ENCODE data around the gene POLR1H.

POLR1H gene

DNA sequence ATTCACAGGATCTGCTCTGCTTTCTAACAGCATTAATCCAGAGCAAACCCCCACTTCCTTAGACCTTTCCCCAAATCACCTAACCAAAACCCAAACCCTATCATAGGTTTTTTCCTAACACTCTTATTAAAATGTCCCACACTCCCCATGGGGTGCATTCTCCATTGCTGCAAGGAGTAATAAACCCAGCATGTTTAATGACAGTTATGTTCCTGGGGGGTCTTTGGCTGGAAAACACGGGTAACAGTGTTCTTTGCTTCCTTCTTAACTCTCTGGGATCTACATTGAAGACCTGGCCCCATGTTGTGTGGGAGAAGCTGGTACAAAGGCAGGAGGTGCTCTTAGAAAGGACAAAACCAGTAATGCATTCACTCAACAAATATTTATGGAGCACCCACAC lies 35.8 kb downstream of the POLR1H start:
- DNase-seq (ENCODE audit: low read depth) = no peak

DNA sequence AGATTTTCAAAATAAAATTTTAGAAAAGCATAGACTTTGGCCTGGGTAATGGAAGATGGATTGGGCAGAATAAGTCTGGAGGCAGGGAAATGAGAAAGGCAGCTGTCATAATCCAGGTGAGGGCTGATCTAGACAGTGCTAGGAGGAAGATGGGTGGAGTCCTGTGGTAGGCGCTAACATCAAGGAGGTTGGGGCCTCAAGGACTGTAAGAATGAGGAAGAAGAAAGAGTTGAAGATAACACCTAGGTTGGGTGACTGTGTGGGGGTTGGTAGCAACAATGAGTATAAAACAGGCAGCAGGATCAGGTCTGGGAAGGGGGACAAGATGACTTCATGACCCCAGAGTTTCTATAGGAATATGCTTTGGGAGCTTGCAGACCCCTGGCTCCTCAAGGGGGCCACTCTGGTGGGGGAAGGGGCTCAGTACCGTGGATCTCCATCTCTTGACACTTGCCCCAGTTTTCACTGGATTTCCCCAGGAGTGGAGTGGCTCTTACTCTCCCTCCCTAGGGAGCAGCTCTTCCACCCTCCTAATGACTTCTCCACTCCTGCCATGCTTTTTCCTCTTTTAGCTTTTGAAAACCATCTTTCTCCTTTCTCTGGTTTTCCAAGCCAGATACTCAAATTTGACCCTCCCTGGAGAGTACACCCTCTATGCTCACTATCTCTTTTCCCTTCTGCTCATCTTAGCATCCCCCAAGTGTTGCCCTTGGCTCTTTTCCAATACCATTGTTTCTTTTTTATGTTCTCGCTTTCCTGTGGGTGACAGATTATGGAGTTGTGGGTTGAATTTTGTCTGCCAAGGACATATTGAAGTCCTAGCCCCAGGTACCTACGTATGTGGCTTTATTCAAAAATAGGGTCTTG lies 37.1 kb downstream of the POLR1H start:
- DNase-seq (ENCODE audit: low read depth) = no peak

DNA sequence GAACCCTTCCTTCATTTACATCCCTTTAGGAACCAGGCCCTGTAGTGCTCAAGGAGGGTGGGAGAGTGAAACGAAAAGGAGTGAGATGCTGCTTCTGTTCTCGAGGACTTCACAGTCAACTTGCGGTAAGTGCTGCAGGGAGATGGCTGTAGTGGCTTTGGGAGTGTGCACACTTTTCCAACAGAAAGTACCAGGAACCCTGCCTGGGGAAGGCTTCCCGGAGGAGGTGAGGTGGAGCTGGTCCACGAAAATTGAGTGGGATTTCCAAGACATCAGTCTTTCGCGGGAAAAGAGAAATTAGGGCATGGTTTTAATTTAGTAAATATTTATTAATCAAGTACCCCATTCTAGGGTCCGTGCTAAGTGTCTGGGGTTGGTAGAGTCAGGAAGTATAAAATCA lies 39.1 kb downstream of the POLR1H start:
- no peak for DNase-seq (ENCODE audit: low read depth)

- no peak for DNase-seq (ENCODE audit: low read depth)
Observed at GRCh38 chr6:30100585-30101443, 39.7 kb downstream of the POLR1H start.

GRCh38 chr6:30101444-30102413 lies 40.7 kb downstream of the POLR1H start:
- peak; percentile 63 for DNase-seq (ENCODE audit: low read depth)

DNA sequence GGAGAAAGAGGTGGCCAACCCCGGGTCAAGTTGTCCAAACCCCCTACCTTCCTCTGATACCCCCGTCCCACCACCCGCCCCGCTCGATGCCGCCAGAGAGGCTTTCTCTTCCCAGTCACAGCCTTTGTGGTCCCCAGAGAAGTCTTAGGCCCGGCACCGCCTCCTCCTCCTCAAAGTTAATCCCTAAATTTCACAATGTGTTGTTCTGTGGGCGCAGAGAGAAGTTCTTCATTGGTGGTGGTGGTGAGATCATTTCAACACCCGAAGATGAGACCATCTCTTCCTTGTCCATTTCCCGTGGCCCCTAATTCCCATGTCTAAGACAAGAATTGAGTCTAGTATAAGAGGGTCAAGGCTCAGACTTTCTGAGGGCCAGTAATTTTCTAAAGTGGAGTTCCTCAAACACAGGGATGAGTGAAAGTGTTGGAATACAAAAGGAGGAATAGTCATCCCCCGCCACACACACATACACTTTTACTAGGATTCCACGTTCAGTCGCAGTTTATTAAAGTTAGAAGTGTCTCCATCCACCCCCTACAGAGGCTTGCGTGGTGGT lies 41.4 kb downstream of the POLR1H start:
- DNase-seq (ENCODE audit: low read depth) = no peak

- DNase-seq (ENCODE audit: low read depth) = peak; percentile 71
Observed at GRCh38 chr6:30102970-30103871, 42.2 kb downstream of the POLR1H start.

GRCh38 chr6:30103872-30104179 lies 42.8 kb downstream of the POLR1H start:
- DNase-seq (ENCODE audit: low read depth) = no peak

DNA sequence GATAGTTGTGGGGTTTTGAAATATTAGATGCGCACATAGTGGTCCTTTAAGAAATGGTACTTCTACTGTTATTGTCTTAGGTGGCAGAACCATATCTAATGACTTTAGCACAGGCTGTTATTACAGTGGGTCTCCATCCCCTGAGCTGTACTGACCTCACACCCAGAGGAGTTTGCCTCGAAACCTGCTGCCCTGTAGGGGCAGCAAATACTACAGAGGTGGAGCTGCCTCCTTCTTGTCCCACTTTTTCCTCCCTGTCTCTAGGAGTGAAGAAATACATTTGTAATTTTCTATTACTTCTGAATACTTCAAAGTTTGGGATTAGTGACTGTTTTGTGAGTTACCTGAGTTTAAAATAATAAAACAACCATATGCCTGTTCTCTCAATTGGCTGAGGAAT lies 43.6 kb downstream of the POLR1H start:
- no peak for DNase-seq (ENCODE audit: low read depth)

- no peak for DNase-seq (ENCODE audit: low read depth)
Observed at GRCh38 chr6:30111266-30111856, 50.3 kb downstream of the POLR1H start.

GRCh38 chr6:30112402-30112994 lies 51.4 kb downstream of the POLR1H start:
- no peak for DNase-seq (ENCODE audit: low read depth)

DNA sequence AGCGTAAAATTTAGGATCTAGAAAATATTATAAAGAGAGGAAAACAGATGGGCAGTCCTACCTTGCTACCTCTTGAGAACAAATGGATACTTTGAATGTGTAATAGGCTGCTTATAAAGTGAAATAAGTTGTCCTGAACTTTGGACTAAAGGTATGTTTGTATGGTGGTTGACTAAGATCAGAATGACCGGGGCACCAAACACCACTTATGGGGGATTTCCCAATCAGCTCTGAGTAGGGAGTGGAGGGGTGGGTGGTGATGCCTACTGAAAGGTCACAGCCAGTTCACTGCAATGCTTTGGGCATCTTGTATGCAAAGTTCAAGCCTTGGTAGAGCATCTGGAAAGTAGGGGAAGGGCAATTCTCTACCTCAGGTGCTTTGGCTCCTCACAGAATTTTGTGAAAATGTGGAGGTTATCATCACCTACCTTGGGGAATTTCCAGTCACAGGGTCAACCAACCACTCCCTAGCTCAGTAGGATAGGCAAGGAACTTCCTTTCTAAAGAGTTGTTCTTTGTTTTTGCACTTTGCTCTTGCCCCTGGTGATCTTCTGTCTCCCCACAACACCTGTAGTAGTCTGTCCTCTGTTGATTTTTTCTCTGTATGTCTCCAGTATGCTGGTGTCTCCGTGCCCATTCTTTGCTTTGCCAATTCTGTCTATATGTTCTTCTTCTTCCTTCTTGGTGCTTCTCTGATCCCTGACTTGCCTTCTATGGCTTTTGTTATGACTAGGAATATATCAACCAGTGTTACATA lies 52.1 kb downstream of the POLR1H start, which contains the start of gene TRIM31:
TSS of gene TRIM31 (minus strand) at position 88 of the 757 bp plus-strand sequence. CDS start 285 bp downstream, outside the sequence.
- no peak for DNase-seq (ENCODE audit: low read depth)

GRCh38 chr6:30113841-30114240 lies 52.8 kb downstream of the POLR1H start:
- no peak for DNase-seq (ENCODE audit: low read depth)
